B cell (primary cell): Measurements from ENCODE around the gene CPXM1. TPM values are rescaled to one million over a fixed set of nuclear protein-coding genes. Genes with fewer than 3 reads are reported as not detected.

Experiments used
- ATAC-seq: fragments of 200-7000 bp; cut with Tn5 transposase; one replicate; pipeline ENCODE4 v1.10.0; 2021; ENCODE audit warnings: low read depth, mild to moderate bottlenecking, moderate number of reproducible peaks, moderate library complexity
- CTCF ChIA-PET: fragments of 350-600 bp; sonication (Branson Sonifier 250); formaldehyde crosslinking; loops from one replicate; lab custom pipeline; 2021; ENCODE audit warnings: antibody characterized with exemption, inconsistent platforms; lab: Charles Lee
- POLR2A ChIA-PET: fragments of 350-600 bp; sonication (Branson Sonifier 250); formaldehyde crosslinking; loops from one replicate; lab custom pipeline; 2021; ENCODE audit warnings: antibody characterized with exemption; lab: Charles Lee
- DNase-seq: peaks from one replicate; pipeline ENCODE4 v3.0.0; 2013
- H2AFZ ChIP-seq: 2 replicates; pipeline ENCODE4 v1.6.1; 2012; ENCODE audit warnings: mild to moderate bottlenecking, low read depth, low read length; ENCODE audit not compliant: insufficient read depth, poor library complexity, severe bottlenecking
- H3K27ac ChIP-seq, 2 donors: 1 replicate in 1 of 2; 2 replicates in 1 of 2; pipeline ENCODE4 v1.5.1; 2012 to 2013; ENCODE audit warnings: low read length in 2 of 2, mild to moderate bottlenecking in 2 of 2, moderate library complexity in 1 of 2
- H3K27me3 ChIP-seq, 4 experiments: fragments of 200-600 bp in 1 of 4; sonication (generic) in 1 of 4; replicated peaks in 1 of 4; 1 replicate in 2 of 4; 2 replicates in 2 of 4; pipeline versions ENCODE4 v1.6.1 to v1.7.0; 2013 to 2016; ENCODE audit warnings: low read length in 3 of 4, mild to moderate bottlenecking in 2 of 4, mixed read lengths in 1 of 4, moderate library complexity in 1 of 4; ENCODE audit not compliant: insufficient read depth in 4 of 4, control insufficient read depth in 3 of 4; ENCODE audit errors: control extremely low read depth in 1 of 4
- H3K36me3 ChIP-seq, 2 experiments: replicated peaks in 1 of 2; 1 replicate in 1 of 2; 2 replicates in 1 of 2; pipeline versions ENCODE4 v1.6.1 to v1.7.1; 2013; ENCODE audit warnings: low read length in 1 of 2; ENCODE audit not compliant: insufficient read depth in 2 of 2, control insufficient read depth in 1 of 2; ENCODE audit errors: control extremely low read depth in 1 of 2, extremely low read depth in 1 of 2
- H3K4me1 ChIP-seq, 2 donors: fragments of 200-600 bp in 1 of 2; sonication (generic) in 1 of 2; 1 replicate in 1 of 2; 2 replicates in 1 of 2; pipeline versions ENCODE4 v1.5.1 to v1.6.1; 2013 to 2017; ENCODE audit warnings: low read length in 2 of 2; ENCODE audit not compliant: control insufficient read depth in 2 of 2, insufficient read depth in 2 of 2
- H3K4me2 ChIP-seq: replicated peaks from 2 replicates; pipeline ENCODE3; 2012; ENCODE audit warnings: mild to moderate bottlenecking, low read depth, low read length; ENCODE audit not compliant: poor library complexity, severe bottlenecking
- H3K4me3 ChIP-seq, 5 experiments: fragments of 200-600 bp in 1 of 5; sonication (generic) in 1 of 5; 1 replicate in 3 of 5; 2 replicates in 2 of 5; pipeline versions ENCODE4 v1.5.1 to v1.7.0; 2011 to 2016; ENCODE audit warnings: low read length in 4 of 5, mild to moderate bottlenecking in 4 of 5, low read depth in 2 of 5, control low read depth in 1 of 5, moderate library complexity in 1 of 5; ENCODE audit not compliant: insufficient read depth in 1 of 5; ENCODE audit errors: control extremely low read depth in 1 of 5, extremely low read depth in 1 of 5
- H3K79me2 ChIP-seq: fragments of 200-600 bp; sonication (generic); one replicate; pipeline ENCODE4 v1.6.0; 2016; ENCODE audit warnings: low read length; ENCODE audit not compliant: control insufficient read depth, insufficient read depth
- H3K9ac ChIP-seq: fragments of 200-600 bp; sonication (generic); 2 replicates; pipeline ENCODE4 v1.6.1; 2017; ENCODE audit warnings: mild to moderate bottlenecking, low read length, moderate library complexity
- H3K9me3 ChIP-seq, 3 donors: one replicate each; pipeline versions ENCODE4 v1.6.1 to v1.7.1; 2013; ENCODE audit warnings: low read length in 2 of 3; ENCODE audit not compliant: control insufficient read depth in 2 of 3, insufficient read depth in 1 of 3; ENCODE audit errors: control extremely low read depth in 1 of 3
- H4K20me1 ChIP-seq: 2 replicates; pipeline ENCODE4 v1.6.0; 2012; ENCODE audit warnings: mild to moderate bottlenecking, low read length; ENCODE audit not compliant: insufficient read depth, control insufficient read depth, poor library complexity, severe bottlenecking
- H3K27ac Mint-ChIP-seq: one replicate; pipeline ENCODE4 v1.8.0; 2021; ENCODE audit warnings: mixed read lengths
- H3K27me3 Mint-ChIP-seq: one replicate; pipeline ENCODE4 v1.8.0; 2021; ENCODE audit warnings: mixed read lengths
- H3K4me1 Mint-ChIP-seq: one replicate; pipeline ENCODE4 v1.8.0; 2021; ENCODE audit warnings: mixed read lengths
- H3K4me3 Mint-ChIP-seq: one replicate; pipeline ENCODE4 v1.8.0; 2021; ENCODE audit warnings: mixed read lengths
- H3K9me3 Mint-ChIP-seq: one replicate; pipeline ENCODE4 v1.8.0; 2022; ENCODE audit warnings: mixed read lengths; ENCODE audit not compliant: insufficient read depth
- EZH2 ChIP-seq: IDR thresholded peaks from 2 replicates; pipeline ENCODE4 v1.6.1; 2012; ENCODE audit warnings: borderline replicate concordance, low read depth, mild to moderate bottlenecking, moderate library complexity, low read length; ENCODE audit not compliant: insufficient read depth, poor library complexity, severe bottlenecking
- WGBS: methylation state at CpG from one replicate; pipeline ENCODE4 v1.1.5; 2013; ENCODE audit warnings: missing lambda C conversion rate; ENCODE audit not compliant: insufficient coverage; 5-methylcytosine and 5-hydroxymethylcytosine counted together
- intact Hi-C: fragments of 100-400 bp; cut with micrococcal nuclease; formaldehyde crosslinking; loops from one replicate; pipeline ENCODE4 v1.10.0; 2022
- polyA plus RNA-seq: library from polyadenylated mRNA; depleted of rRNA; stranded (reverse); fragments of >200 nt; gene quantifications from 2 replicates; pipeline ENCODE4 v1.2.3, GENCODE V29; 2012
- total RNA-seq, 2 donors: library from RNA; stranded (reverse); fragments of 120-200 nt in 1 of 2; gene quantifications; 1 replicate in 1 of 2; 2 replicates in 1 of 2; pipeline versions ENCODE4 v1.2.3 to v1.2.4, GENCODE V29; 2013 to 2022
- TF ChIP-seq, protein P1 (sequence below): fragments of 200-600 bp; IDR thresholded peaks from one replicate; pipeline ENCODE4 v1.8.0; 2022; ENCODE audit warnings: antibody characterized with exemption, mild to moderate bottlenecking

The CPXM1 gene
- total and polyA plus RNA-seq, 2 donors (not counting 1 experiment from before 2014, with no cell fraction given) = 0.21 to 1.9 TPM

DNA sequence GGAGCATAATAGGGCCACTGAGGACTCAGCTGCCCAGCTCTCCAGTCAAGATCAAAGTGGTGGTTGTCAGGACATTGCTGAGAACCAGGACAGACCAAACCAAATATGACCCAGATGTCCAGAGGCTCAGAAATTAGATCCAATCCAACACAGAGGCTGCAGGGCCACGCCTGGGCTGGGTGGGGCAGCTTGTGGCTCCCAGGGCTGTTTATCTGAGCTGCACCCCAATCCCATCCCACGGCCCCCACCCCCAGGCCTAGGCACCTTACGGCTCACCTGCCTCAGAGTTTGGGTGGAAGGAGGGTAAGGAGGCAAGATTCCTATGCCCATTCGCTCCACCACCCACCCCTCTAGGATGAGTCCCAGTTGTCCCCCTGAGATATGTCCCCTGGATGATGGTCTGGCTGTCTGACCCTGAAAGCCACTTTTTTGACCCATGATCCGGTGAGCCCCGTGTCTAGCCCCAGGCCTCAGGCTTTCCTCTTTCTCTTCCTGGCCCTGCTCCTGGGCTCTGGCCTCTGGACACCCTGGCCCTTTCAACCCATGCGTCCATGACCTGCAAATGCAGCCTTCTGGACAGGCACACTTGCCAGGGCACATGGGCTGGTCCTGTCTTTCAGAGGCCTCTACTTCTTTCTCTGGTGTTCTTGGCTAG lies 40.0 kb downstream of the CPXM1 start:
- Histone ChIP-seq H3K9ac (no peak overlapping the region), H3K4me1 (no peaks in the 10 kb centered on the region), H3K9me3 (no peaks in the 10 kb centered on the region), H3K79me2 (no peaks in the 10 kb centered on the region), H3K27ac (no peak overlapping the region), H3K36me3 (no peaks in the 10 kb centered on the region), H4K20me1 (no peaks in the 10 kb centered on the region), H3K4me2 (no peak overlapping the region), H2AFZ (no peak overlapping the region), H3K27me3 (peaks cover 0 to 54% (median 18%) of the 10 kb centered on the region in 4 experiments), H3K4me3 (no peak overlapping the region)
- ATAC-seq (no peak), DNase-seq (no peak)
- Mint-ChIP-seq H3K9me3 (no peaks in the 10 kb centered on the region), H3K4me1 (no peaks in the 10 kb centered on the region), H3K4me3 (no peak overlapping the region), H3K27ac (no peak overlapping the region), H3K27me3 (peaks cover 53% of the 10 kb centered on the region)
- intact Hi-C loops = no loop called here
- CTCF ChIA-PET = no interaction called here
- TF ChIP-seq, protein P1, sequence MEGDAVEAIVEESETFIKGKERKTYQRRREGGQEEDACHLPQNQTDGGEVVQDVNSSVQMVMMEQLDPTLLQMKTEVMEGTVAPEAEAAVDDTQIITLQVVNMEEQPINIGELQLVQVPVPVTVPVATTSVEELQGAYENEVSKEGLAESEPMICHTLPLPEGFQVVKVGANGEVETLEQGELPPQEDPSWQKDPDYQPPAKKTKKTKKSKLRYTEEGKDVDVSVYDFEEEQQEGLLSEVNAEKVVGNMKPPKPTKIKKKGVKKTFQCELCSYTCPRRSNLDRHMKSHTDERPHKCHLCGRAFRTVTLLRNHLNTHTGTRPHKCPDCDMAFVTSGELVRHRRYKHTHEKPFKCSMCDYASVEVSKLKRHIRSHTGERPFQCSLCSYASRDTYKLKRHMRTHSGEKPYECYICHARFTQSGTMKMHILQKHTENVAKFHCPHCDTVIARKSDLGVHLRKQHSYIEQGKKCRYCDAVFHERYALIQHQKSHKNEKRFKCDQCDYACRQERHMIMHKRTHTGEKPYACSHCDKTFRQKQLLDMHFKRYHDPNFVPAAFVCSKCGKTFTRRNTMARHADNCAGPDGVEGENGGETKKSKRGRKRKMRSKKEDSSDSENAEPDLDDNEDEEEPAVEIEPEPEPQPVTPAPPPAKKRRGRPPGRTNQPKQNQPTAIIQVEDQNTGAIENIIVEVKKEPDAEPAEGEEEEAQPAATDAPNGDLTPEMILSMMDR = no peak
- no peak for TF ChIP-seq EZH2
- POLR2A ChIA-PET = no interaction called here
- WGBS = 95% methylated on average over 4 of the region's 7 CpGs

DNA sequence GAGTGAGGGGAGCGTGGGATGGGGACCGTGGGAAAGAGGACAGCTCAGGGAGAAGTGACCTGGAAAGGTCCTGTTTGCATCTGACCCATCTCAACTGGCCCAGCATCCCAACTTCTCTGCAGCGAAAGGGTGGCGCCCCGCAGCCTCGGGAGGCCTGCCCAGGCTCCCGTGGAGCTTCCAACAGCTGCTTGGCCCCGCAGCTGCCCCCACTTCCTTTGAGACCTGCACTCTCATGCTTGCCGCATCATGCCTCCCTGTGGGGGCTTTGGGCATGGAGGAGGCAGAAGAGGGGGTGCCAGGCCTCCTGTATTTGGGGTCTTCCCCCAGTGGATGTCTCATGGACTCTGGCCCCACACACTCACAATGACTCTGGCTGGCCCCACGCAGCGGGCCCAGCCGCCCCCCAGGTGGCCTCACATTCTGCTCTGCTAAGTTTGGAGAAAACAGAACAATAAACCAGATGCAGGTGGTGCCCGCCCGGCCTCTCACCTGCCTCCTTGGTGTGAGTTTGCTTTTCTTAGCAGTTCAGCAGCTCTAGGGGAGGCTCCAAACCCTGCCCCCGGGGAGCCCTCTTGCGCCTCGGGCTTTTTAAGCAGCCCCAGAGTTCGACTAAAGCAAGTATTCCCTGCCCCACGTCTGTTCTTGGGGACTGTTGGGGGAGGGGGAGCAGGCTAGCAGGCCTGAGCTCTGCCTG lies 40.7 kb downstream of the CPXM1 start:
- Histone ChIP-seq H3K4me1 (no peaks in the 10 kb centered on the region), H2AFZ (no peak overlapping the region), H3K27ac (no peak overlapping the region), H3K36me3 (no peaks in the 10 kb centered on the region), H3K27me3 (peaks cover 0 to 61% (median 20%) of the 10 kb centered on the region in 4 experiments), H3K79me2 (no peaks in the 10 kb centered on the region), H3K9ac (no peak overlapping the region), H4K20me1 (no peaks in the 10 kb centered on the region), H3K9me3 (no peaks in the 10 kb centered on the region), H3K4me2 (no peak overlapping the region), H3K4me3 (no peak overlapping the region)
- peaks cover 58% of the 10 kb centered on the region for H3K27me3 Mint-ChIP-seq
- WGBS = 25% methylated on average over 16 of the region's 19 CpGs
- H3K4me1 Mint-ChIP-seq = no peaks in the 10 kb centered on the region
- TF ChIP-seq, protein P1 = no peak
- no peak for TF ChIP-seq EZH2
- CTCF ChIA-PET = interaction anchor here (0.5 kb wide), 1 partner anchor 571 kb away, joined by 5 read pairs; no protein-coding TSS in a partner anchor
- DNase-seq (no peak), ATAC-seq (no peak)
- H3K27ac Mint-ChIP-seq = no peak overlapping the region
- H3K9me3 Mint-ChIP-seq = no peaks in the 10 kb centered on the region
- H3K4me3 Mint-ChIP-seq = no peak overlapping the region
- intact Hi-C loops = no loop called here
- POLR2A ChIA-PET = no interaction called here
